Body of pancreas (tissue), 4 donors: ENCODE measurements around the gene ZNF862.

Experiments
- CTCF ChIP-seq, 7 experiments: fragments of 450-650 bp in 4 of 7; fragments of 200-600 bp in 3 of 7; sonication (generic) in 3 of 7; IDR thresholded peaks; one replicate each; pipeline ENCODE4 v1.5.1; 2016 to 2019; ENCODE audit warnings: antibody characterized with exemption in 7 of 7
- POLR2A ChIP-seq, 3 donors: fragments of 450-650 bp; IDR thresholded peaks; one replicate each; pipeline ENCODE4 v1.6.1; 2016; ENCODE audit warnings: antibody characterized with exemption in 3 of 3, mild to moderate bottlenecking in 2 of 3

GRCh38 chr7:149864751-149865150 is 26.6 kb downstream of the ZNF862 start:
- TF ChIP-seq POLR2A (IDR thresholded peaks at IDR 0.05): no peak
- TF ChIP-seq CTCF (IDR thresholded peaks at IDR 0.05): no peak
